Endothelial cell of umbilical vein (primary cell): Measurements from ENCODE around the gene SIX6.

Experiments
- GATA2 ChIP-seq: IDR thresholded peaks from 2 replicates; pipeline ENCODE4 v1.7.0; 2011; ENCODE audit warnings: low read depth, mild to moderate bottlenecking, moderate library complexity, mixed read lengths, low read length; ENCODE audit not compliant: insufficient read length, insufficient read depth
- JUN ChIP-seq: IDR thresholded peaks from 2 replicates; pipeline ENCODE4 v1.6.1; 2011; ENCODE audit warnings: borderline replicate concordance, low read depth; ENCODE audit not compliant: insufficient read length, insufficient read depth
- POLR2A ChIP-seq: IDR thresholded peaks from 2 replicates; pipeline ENCODE4 v1.6.1; 2012; ENCODE audit warnings: low read depth, mild to moderate bottlenecking, control low read depth, low read length
- POLR2AphosphoS5 ChIP-seq: IDR thresholded peaks from 2 replicates; pipeline ENCODE4 v1.6.1; 2012; ENCODE audit warnings: low read depth, mild to moderate bottlenecking, control low read depth, low read length, moderate library complexity; ENCODE audit not compliant: insufficient read depth
- TF ChIP-seq, protein P1 (sequence below): IDR thresholded peaks from 2 replicates; pipeline ENCODE4 v1.6.1; 2011; ENCODE audit not compliant: insufficient read depth, insufficient read length
- TF ChIP-seq, protein P2 (sequence below), 2 donors: IDR thresholded peaks; 1 replicate in 1 of 2; 2 replicates in 1 of 2; pipeline ENCODE4 v1.5.1; 2011; ENCODE audit warnings: low read length in 2 of 2, mild to moderate bottlenecking in 2 of 2, moderate library complexity in 2 of 2, control low read depth in 1 of 2, inconsistent platforms in 1 of 2, low read depth in 1 of 2; ENCODE audit not compliant: insufficient read depth in 1 of 2; ENCODE audit errors: extremely low read depth in 1 of 2

DNA sequence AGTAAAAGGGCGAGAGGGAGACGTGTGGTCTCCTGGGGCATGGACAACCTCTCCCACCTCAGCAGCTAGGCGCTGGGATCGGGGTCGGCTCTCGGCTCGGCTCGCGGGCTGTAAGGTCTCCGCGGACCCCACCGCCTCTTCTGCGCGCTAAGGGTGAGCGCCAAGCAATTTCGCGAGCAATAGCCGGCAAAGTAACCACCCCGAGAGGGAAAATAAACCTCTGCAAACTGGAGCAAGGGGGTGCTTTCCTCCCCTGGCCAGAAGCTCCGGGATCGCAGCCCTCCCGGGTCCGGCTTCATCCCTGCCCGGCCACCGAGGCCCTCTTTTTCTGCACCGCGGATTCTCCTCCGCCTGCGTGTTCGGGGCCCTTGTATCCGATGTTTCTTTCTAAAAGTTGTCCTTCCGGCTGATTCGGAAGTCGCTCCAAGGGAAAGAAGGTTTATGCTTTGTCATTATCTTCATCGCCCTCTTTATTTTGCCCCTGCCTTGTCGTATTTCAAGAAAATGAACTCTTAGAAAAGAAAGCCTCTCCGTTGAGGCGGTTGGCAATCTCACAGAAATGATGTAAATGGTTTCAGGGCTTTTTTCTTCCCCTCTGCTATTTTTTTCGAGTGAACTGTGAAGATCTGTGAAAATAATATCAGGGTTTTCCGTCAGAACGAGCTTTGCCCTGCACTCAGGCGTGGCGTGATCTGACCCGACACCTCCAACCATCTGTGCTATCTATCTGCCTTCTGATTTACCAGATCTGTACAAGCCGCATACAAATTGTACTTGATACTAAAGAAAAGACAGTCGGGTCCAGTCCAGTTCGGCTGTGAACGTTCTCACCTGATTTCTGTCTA, 1.7 kb upstream of the SIX6 start:
- TF ChIP-seq, protein P1, sequence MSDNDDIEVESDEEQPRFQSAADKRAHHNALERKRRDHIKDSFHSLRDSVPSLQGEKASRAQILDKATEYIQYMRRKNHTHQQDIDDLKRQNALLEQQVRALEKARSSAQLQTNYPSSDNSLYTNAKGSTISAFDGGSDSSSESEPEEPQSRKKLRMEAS, result no peak
- TF ChIP-seq, protein P2, sequence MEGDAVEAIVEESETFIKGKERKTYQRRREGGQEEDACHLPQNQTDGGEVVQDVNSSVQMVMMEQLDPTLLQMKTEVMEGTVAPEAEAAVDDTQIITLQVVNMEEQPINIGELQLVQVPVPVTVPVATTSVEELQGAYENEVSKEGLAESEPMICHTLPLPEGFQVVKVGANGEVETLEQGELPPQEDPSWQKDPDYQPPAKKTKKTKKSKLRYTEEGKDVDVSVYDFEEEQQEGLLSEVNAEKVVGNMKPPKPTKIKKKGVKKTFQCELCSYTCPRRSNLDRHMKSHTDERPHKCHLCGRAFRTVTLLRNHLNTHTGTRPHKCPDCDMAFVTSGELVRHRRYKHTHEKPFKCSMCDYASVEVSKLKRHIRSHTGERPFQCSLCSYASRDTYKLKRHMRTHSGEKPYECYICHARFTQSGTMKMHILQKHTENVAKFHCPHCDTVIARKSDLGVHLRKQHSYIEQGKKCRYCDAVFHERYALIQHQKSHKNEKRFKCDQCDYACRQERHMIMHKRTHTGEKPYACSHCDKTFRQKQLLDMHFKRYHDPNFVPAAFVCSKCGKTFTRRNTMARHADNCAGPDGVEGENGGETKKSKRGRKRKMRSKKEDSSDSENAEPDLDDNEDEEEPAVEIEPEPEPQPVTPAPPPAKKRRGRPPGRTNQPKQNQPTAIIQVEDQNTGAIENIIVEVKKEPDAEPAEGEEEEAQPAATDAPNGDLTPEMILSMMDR (IDR thresholded peaks at IDR 0.05; ENCODE audit: extremely low read depth in 1 of 2, insufficient read depth in 1 of 2, low read depth in 1 of 2, low read length in 2 of 2), result no peak
- no peak for TF ChIP-seq POLR2AphosphoS5
- no peak for TF ChIP-seq POLR2A
- no peak for TF ChIP-seq GATA2
- no peak for TF ChIP-seq JUN
